ENCODE data around the gene ANKRD13B.
"Not testable (repeated sequence)": the region's sequence is repeated elsewhere in the genome, so short reads cannot be mapped to it uniquely, and the experiment has no call there.

ANKRD13B gene

GRCh38 chr17:29592850-29593551, at the start of gene ANKRD13B:
Gene ANKRD13B, plus strand, starts transcription at chr17:29593132. Its CDS starts 490 bp downstream, at chr17:29593622.
- peak; percentile 56 for DNase-seq

- no peak for DNase-seq
These were observed 48.9 kb upstream of the ANKRD13B start for GRCh38 chr17:29544066-29544465.

- no peak for DNase-seq
These were observed 46.8 kb upstream of the ANKRD13B start for GRCh38 chr17:29546085-29546484.

- no peak for DNase-seq
These were observed 46.1 kb upstream of the ANKRD13B start for GRCh38 chr17:29546830-29547229.

- DNase-seq = no peak
These were observed 43.6 kb upstream of the ANKRD13B start for GRCh38 chr17:29549177-29549923.

GRCh38 chr17:29555840-29556239, 37.1 kb upstream of the ANKRD13B start:
- DNase-seq = no peak

GRCh38 chr17:29557085-29557738, 35.7 kb upstream of the ANKRD13B start:
- no peak for DNase-seq

GRCh38 chr17:29557739-29558116, 35.2 kb upstream of the ANKRD13B start:
- no peak for DNase-seq

- not testable (repeated sequence) for DNase-seq
These were observed 34.8 kb upstream of the ANKRD13B start for GRCh38 chr17:29558139-29558538.

GRCh38 chr17:29559640-29560039, 33.3 kb upstream of the ANKRD13B start:
- DNase-seq = no peak

- no peak for DNase-seq
These were observed 32.6 kb upstream of the ANKRD13B start for GRCh38 chr17:29560316-29560715.

- DNase-seq = peak; percentile 16
These were observed 31.1 kb upstream of the ANKRD13B start for GRCh38 chr17:29561554-29562517.

- DNase-seq = no peak
These were observed 30.3 kb upstream of the ANKRD13B start for GRCh38 chr17:29562615-29563014.

GRCh38 chr17:29563816-29564215, 29.1 kb upstream of the ANKRD13B start:
- no peak for DNase-seq

GRCh38 chr17:29565643-29566472, 27.1 kb upstream of the ANKRD13B start:
- peak; percentile 60 for DNase-seq

- DNase-seq = peak; percentile 57
These were observed 26.2 kb upstream of the ANKRD13B start, which contains the start of gene ABHD15 for GRCh38 chr17:29566473-29567303. Gene ABHD15, minus strand, starts transcription at chr17:29567037. Its CDS starts 71 bp downstream, at chr17:29566966.

- DNase-seq = no peak
These were observed 25.7 kb upstream of the ANKRD13B start for GRCh38 chr17:29567304-29567553.

- peak; percentile 73 for DNase-seq
These were observed 25.2 kb upstream of the ANKRD13B start for GRCh38 chr17:29567554-29568330.

- DNase-seq = peak; percentile 93
These were observed 24.3 kb upstream of the ANKRD13B start, which contains the start of gene TP53I13 for GRCh38 chr17:29568331-29569244. Gene TP53I13, plus strand, starts transcription at chr17:29568701. Its CDS starts 58 bp downstream, at chr17:29568759.

All from activated CD8-positive, alpha-beta memory T cell treated with anti-CD3 and anti-CD28 coated beads, Interleukin-2, amount 50 U/mL, for 4 hours (primary cell).